ENCODE results near the gene CUL9. TPM values are rescaled to one million over a fixed set of nuclear protein-coding genes. Genes with fewer than 3 reads are reported as not detected.

Gene CUL9
- total RNA-seq, 1 experiment from 2014 or later, result 15.2 TPM

DNA sequence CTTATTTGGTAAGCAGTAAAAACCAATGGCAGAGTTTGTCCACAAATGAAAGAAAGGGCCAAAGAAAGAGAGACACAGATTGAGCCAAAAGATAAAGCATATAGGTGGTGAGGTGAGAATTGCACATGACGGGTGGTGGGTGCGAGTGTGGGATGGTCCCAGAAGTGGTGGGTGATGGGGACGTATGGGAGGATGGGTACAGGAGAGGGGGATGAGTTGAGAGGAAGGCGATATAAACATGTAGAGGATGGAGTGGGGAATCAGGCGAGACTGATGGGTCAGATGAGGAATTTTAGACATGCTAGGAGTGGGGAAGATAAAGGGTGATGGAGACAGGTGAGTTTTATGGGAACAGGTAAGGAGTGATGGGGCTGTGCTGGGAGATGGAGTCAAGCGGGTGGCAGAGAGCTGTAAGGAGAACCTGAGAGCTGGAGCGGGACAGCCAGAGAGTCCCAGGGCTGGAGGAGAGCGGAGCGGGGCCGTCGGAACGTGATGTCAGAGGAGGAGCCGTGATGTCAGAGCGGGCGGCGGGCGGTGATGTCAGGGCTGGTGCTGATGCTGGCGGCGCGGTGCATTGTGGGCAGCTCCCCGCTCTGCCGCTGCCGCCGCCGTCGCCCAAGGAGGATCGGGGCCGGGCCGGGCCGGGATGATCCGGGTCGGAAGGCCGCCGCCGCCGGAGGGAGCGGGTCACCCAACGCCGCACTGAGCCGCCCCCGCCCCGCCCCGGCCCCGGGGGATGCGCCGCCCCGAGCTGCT lies 61.1 kb downstream of the CUL9 start, which contains the start of gene TTBK1:
TSS of gene TTBK1 (plus strand) at position 574 of the 756 bp plus-strand sequence. CDS start 3,180 bp downstream, outside the sequence.
- Mint-ChIP-seq H3K4me1 (peaks cover 9 to 15% of the 10 kb centered on the region in 2 experiments), H3K4me3 (no peak within 1 kb of the TSS), H3K27ac (no peak within 1 kb of the TSS), H3K27me3 (ENCODE audit: low read depth) (peaks cover 14% of the 10 kb centered on the region), H3K36me3 (ENCODE audit: insufficient read depth in 1 of 3, low read depth in 3 of 3) (no peaks in the 10 kb centered on the region), H3K9me3 (peaks cover 2 to 4% of the 10 kb centered on the region in 2 experiments; a peak in 4 of 5 replicates)
- no peak for TF ChIP-seq CTCF (conservative IDR thresholded peaks at IDR 0.05)
- no peak within 1 kb of the TSS for H3K23ac ChIP-seq (ENCODE audit: insufficient read length, low read depth, low read length)
- H3K79me2 ChIP-seq (ENCODE audit: insufficient read depth, low read length), result no peaks in the 10 kb centered on the region
- H3K56ac ChIP-seq (ENCODE audit: insufficient read length, low read depth, low read length), result no peak within 1 kb of the TSS
- no peak within 1 kb of the TSS for H3K9ac ChIP-seq (ENCODE audit: extremely low read depth, insufficient read length, low read length)
- WGBS (ENCODE audit: extremely low coverage, insufficient read length, low lambda C conversion rate), result 100% methylated on average over 1 of the region's 47 CpGs
- no peak within 1 kb of the TSS for H3K18ac ChIP-seq (ENCODE audit: insufficient read length, low read depth, low read length)
- no peak within 1 kb of the TSS for H2BK5ac ChIP-seq (ENCODE audit: insufficient read length, low read length)
- peaks cover 25% of the 10 kb centered on the region; the same call in 1 of the 2 replicates for H3K27me3 ChIP-seq (ENCODE audit: insufficient read depth, low read length)
- no peak within 1 kb of the TSS for H3K4ac ChIP-seq (ENCODE audit: low read depth, low read length)
- H3K4me2 ChIP-seq (ENCODE audit: insufficient read depth, insufficient read length, low read length), result peak within 1 kb of the TSS; percentile 19
- no peak within 1 kb of the TSS for H3K27ac ChIP-seq (ENCODE audit: insufficient read length, low read depth, low read length)
- H3K79me1 ChIP-seq (ENCODE audit: insufficient read depth, low read depth, low read length, poor library complexity, severe bottlenecking), result no peaks in the 10 kb centered on the region
- H4K8ac ChIP-seq (replicated peaks; ENCODE audit: insufficient read length, low read depth, low read length), result no peak within 1 kb of the TSS
- no peak within 1 kb of the TSS for H2AK5ac ChIP-seq (ENCODE audit: insufficient read length, low read length)
- no peak within 1 kb of the TSS for H4K5ac ChIP-seq (ENCODE audit: insufficient read length, low read depth, low read length)
- no peaks in the 10 kb centered on the region for H3K4me1 ChIP-seq (ENCODE audit: insufficient read depth, low read length)
- peak; percentile 34 for DNase-seq
- H2BK120ac ChIP-seq (ENCODE audit: low read depth, low read length, poor library complexity, severe bottlenecking), result no peak within 1 kb of the TSS
- H4K91ac ChIP-seq (ENCODE audit: insufficient read length, low read depth, low read length), result no peak within 1 kb of the TSS
- H3K23me2 ChIP-seq (ENCODE audit: insufficient read length, low read depth, low read length, poor library complexity, severe bottlenecking), result peaks cover 7% of the 10 kb centered on the region
- H2BK15ac ChIP-seq (ENCODE audit: low read depth, low read length), result no peak within 1 kb of the TSS
- no peaks in the 10 kb centered on the region for H4K20me1 ChIP-seq (ENCODE audit: control insufficient read depth, insufficient read depth, insufficient read length)
- no peak within 1 kb of the TSS for H2BK12ac ChIP-seq (ENCODE audit: insufficient read length, low read depth, low read length)
- no peak within 1 kb of the TSS for H3T11ph ChIP-seq (ENCODE audit: low read length)
- no peak within 1 kb of the TSS for H2AFZ ChIP-seq (ENCODE audit: low read length)
- no peak within 1 kb of the TSS for H2BK20ac ChIP-seq (ENCODE audit: low read depth, low read length, poor library complexity, severe bottlenecking)
- H3K9me3 ChIP-seq (ENCODE audit: control insufficient read depth, low read depth, low read length), result no peaks in the 10 kb centered on the region
- no peak within 1 kb of the TSS for H3K14ac ChIP-seq (ENCODE audit: insufficient read depth, low read length)
